ENCODE measurements around the gene POU2F1.

GRCh38 chr1:167262836-167263235 is 42.1 kb downstream of the POU2F1 start:
- TF ChIP-seq CTCF (IDR thresholded peaks at IDR 0.05): no peak
- no peak for TF ChIP-seq POLR2A (IDR thresholded peaks at IDR 0.05)

Measured in tibial nerve (tissue), 3 donors.